ENCODE results near the gene COL18A1.

The COL18A1 gene

GRCh38 chr21:45383111-45383614 is 21.8 kb upstream of the COL18A1 start:
- DNase-seq (ENCODE audit: low read depth, low spot score): no peak

- no peak for DNase-seq (ENCODE audit: low read depth, low spot score)
Measured at GRCh38 chr21:45383615-45384201, 21.3 kb upstream of the COL18A1 start.

GRCh38 chr21:45384656-45385548 is 20.1 kb upstream of the COL18A1 start:
- no peak for DNase-seq (ENCODE audit: low read depth, low spot score)

GRCh38 chr21:45385549-45386050 is 19.4 kb upstream of the COL18A1 start:
- no peak for DNase-seq (ENCODE audit: low read depth, low spot score)

- no peak for DNase-seq (ENCODE audit: low read depth, low spot score)
Measured at GRCh38 chr21:45386336-45386727, 18.6 kb upstream of the COL18A1 start.

GRCh38 chr21:45386728-45387371 is 18.1 kb upstream of the COL18A1 start:
- DNase-seq (ENCODE audit: low read depth, low spot score): no peak

- DNase-seq (ENCODE audit: low read depth, low spot score): no peak
Measured at GRCh38 chr21:45387506-45387905, 17.5 kb upstream of the COL18A1 start.

- DNase-seq (ENCODE audit: low read depth, low spot score): no peak
Measured at GRCh38 chr21:45388011-45388521, 16.9 kb upstream of the COL18A1 start.

GRCh38 chr21:45388611-45389296 is 16.2 kb upstream of the COL18A1 start:
- no peak for DNase-seq (ENCODE audit: low read depth, low spot score)

- DNase-seq (ENCODE audit: low read depth, low spot score): no peak
Measured at GRCh38 chr21:45390121-45390751, 14.7 kb upstream of the COL18A1 start.

- DNase-seq (ENCODE audit: low read depth, low spot score): no peak
Measured at GRCh38 chr21:45390831-45391742, 13.9 kb upstream of the COL18A1 start.

- DNase-seq (ENCODE audit: low read depth, low spot score): no peak
Measured at GRCh38 chr21:45391743-45392572, 13.0 kb upstream of the COL18A1 start.

GRCh38 chr21:45392573-45392971 is 12.4 kb upstream of the COL18A1 start:
- no peak for DNase-seq (ENCODE audit: low read depth, low spot score)

GRCh38 chr21:45393021-45393420 is 11.9 kb upstream of the COL18A1 start:
- no peak for DNase-seq (ENCODE audit: low read depth, low spot score)

- DNase-seq (ENCODE audit: low read depth, low spot score): no peak
Measured at GRCh38 chr21:45393833-45394638, 10.9 kb upstream of the COL18A1 start.

- DNase-seq (ENCODE audit: low read depth, low spot score): no peak
Measured at GRCh38 chr21:45396620-45396995, 8.4 kb upstream of the COL18A1 start.

GRCh38 chr21:45397381-45397780 is 7.6 kb upstream of the COL18A1 start:
- no peak for DNase-seq (ENCODE audit: low read depth, low spot score)

- DNase-seq (ENCODE audit: low read depth, low spot score): no peak
Measured at GRCh38 chr21:45401054-45401518, 3.9 kb upstream of the COL18A1 start.

Data from iPS DF 19.7 (cell line).